ENCODE results near the gene CSPG4. TPM values are rescaled to one million over a fixed set of nuclear protein-coding genes. Genes with fewer than 3 reads are reported as not detected.
"Not testable (repeated sequence)": the region's sequence is repeated elsewhere in the genome, so short reads cannot be mapped to it uniquely, and the experiment has no call there.

CSPG4 gene
- total RNA-seq, 1 experiment from 2014 or later: 0.20 TPM

GRCh38 chr15:75739791-75740190 lies 27.1 kb upstream of the CSPG4 start:
- H3K27me3 ChIP-seq (replicated peaks; ENCODE audit: control insufficient read depth, insufficient read depth, low read length): no peaks in the 10 kb centered on the region
- no TSS peak for BruUV-seq (replicated peaks)
- H3K36me3 ChIP-seq (ENCODE audit: control insufficient read depth, insufficient read depth, low read length): no peaks in the 10 kb centered on the region
- no peaks in the 10 kb centered on the region for H3K9me3 ChIP-seq
- peaks cover 4% of the 10 kb centered on the region for H3K36me3 Mint-ChIP-seq (ENCODE audit: insufficient read depth, unreplicated experiment)
- peak in 1 of 2 experiments; percentile 19 for DNase-seq
- no peak overlapping the region for H3K4me3 ChIP-seq (ENCODE audit: low read depth, low read length)
- H3K4me1 Mint-ChIP-seq (ENCODE audit: low read depth, unreplicated experiment): peaks cover 12% of the 10 kb centered on the region
- ChIA-PET POLR2A (no interaction called here), CTCF (no interaction called here)
- H3K9me3 Mint-ChIP-seq (ENCODE audit: unreplicated experiment): no peaks in the 10 kb centered on the region
- TF ChIP-seq, protein P1, sequence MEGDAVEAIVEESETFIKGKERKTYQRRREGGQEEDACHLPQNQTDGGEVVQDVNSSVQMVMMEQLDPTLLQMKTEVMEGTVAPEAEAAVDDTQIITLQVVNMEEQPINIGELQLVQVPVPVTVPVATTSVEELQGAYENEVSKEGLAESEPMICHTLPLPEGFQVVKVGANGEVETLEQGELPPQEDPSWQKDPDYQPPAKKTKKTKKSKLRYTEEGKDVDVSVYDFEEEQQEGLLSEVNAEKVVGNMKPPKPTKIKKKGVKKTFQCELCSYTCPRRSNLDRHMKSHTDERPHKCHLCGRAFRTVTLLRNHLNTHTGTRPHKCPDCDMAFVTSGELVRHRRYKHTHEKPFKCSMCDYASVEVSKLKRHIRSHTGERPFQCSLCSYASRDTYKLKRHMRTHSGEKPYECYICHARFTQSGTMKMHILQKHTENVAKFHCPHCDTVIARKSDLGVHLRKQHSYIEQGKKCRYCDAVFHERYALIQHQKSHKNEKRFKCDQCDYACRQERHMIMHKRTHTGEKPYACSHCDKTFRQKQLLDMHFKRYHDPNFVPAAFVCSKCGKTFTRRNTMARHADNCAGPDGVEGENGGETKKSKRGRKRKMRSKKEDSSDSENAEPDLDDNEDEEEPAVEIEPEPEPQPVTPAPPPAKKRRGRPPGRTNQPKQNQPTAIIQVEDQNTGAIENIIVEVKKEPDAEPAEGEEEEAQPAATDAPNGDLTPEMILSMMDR (IDR thresholded peaks at IDR 0.05; ENCODE audit: insufficient read depth in 1 of 2, low read depth in 1 of 2, low read length in 1 of 2, severe bottlenecking in 1 of 2, unreplicated experiment in 1 of 2): no peak
- peak overlapping the region; percentile 98 for H3K4me3 Mint-ChIP-seq (ENCODE audit: unreplicated experiment)
- no peaks in the 10 kb centered on the region for H3K27me3 Mint-ChIP-seq (ENCODE audit: insufficient read depth, unreplicated experiment)
- no peak overlapping the region for H3K27ac Mint-ChIP-seq (ENCODE audit: unreplicated experiment)
- no peaks in the 10 kb centered on the region for H3K4me1 ChIP-seq
- intact Hi-C loops (cut with micrococcal nuclease; ENCODE audit: unreplicated experiment): no loop called here

DNA sequence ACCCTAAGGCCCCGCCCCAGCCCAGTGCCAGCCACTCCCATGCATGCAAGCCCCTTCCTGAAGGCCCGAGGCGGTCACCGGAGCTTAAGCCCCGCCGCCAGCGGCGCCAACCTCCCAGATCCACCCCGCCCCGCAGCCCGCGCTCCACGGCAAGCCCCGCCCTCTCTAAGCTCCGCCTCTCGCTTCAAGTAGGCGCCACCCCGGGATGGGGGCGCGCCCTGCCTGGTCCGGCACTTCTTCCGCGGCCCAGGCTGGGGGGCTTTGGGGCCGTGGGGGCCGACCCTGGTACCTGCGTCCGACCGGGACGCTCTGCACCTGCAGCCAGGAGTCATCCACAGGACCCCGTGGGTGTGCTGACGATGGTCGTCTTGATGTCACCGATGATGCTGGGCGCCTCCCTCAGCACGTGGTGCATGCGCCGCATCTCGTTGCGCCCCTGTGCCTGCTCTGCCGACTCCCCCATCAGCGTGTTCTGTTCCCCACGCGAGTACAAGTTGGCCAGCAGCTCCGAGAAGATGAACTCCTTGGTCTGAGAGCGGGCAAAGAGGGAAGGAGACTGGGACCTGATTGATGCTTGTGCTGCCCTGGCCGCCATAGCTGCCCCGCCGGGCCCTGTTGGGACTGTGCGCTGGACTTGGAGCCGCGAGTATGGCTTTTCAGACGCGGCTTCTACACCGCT lies 26.1 kb upstream of the CSPG4 start:
- DNase-seq: peak; percentile 95 to 96
- TF ChIP-seq, protein P1 (IDR thresholded peaks at IDR 0.05; ENCODE audit: insufficient read depth in 1 of 2, low read depth in 1 of 2, low read length in 1 of 2, severe bottlenecking in 1 of 2, unreplicated experiment in 1 of 2): no peak
- H3K36me3 ChIP-seq (ENCODE audit: control insufficient read depth, insufficient read depth, low read length): no peaks in the 10 kb centered on the region
- H3K27me3 ChIP-seq (replicated peaks; ENCODE audit: control insufficient read depth, insufficient read depth, low read length): no peaks in the 10 kb centered on the region
- peak overlapping the region; percentile 88 for H3K4me3 ChIP-seq (ENCODE audit: low read depth, low read length)
- H3K27ac Mint-ChIP-seq (ENCODE audit: unreplicated experiment): peak overlapping the region; percentile 88
- H3K4me1 ChIP-seq: no peaks in the 10 kb centered on the region
- H3K4me3 Mint-ChIP-seq (ENCODE audit: unreplicated experiment): peak overlapping the region; percentile 98
- intact Hi-C loops (cut with micrococcal nuclease; ENCODE audit: unreplicated experiment): loop anchor here (1.0 kb wide), 1 partner anchor 20 kb away; no protein-coding TSS in a partner anchor
- peaks cover 4% of the 10 kb centered on the region for H3K36me3 Mint-ChIP-seq (ENCODE audit: insufficient read depth, unreplicated experiment)
- ChIA-PET POLR2A (interaction anchor here (0.6 to 1.4 kb wide), 6 partner anchors 15 to 285 kb away, joined by 3 to 5 read pairs (median 4); partner anchors contain the start of genes IMP3 and UBE2Q2), CTCF (interaction anchor here (0.6 to 1.5 kb wide), 8 partner anchors 15 to 557 kb away, joined by 3 to 6 read pairs (median 3); partner anchors contain the start of genes C15orf39 and MAN2C1)
- H3K27me3 Mint-ChIP-seq (ENCODE audit: insufficient read depth, unreplicated experiment): no peaks in the 10 kb centered on the region
- H3K4me1 Mint-ChIP-seq (ENCODE audit: low read depth, unreplicated experiment): peaks cover 12% of the 10 kb centered on the region
- no peaks in the 10 kb centered on the region for H3K9me3 ChIP-seq
- no peaks in the 10 kb centered on the region for H3K9me3 Mint-ChIP-seq (ENCODE audit: unreplicated experiment)
- BruUV-seq (replicated peaks): no TSS peak

GRCh38 chr15:75738014-75738646 lies 25.5 kb upstream of the CSPG4 start:
- Mint-ChIP-seq H3K4me3 (ENCODE audit: unreplicated experiment) (peak overlapping the region; percentile 98), H3K27me3 (ENCODE audit: insufficient read depth, unreplicated experiment) (no peaks in the 10 kb centered on the region), H3K27ac (ENCODE audit: unreplicated experiment) (peak overlapping the region; percentile 88), H3K4me1 (ENCODE audit: low read depth, unreplicated experiment) (peaks cover 12% of the 10 kb centered on the region), H3K9me3 (ENCODE audit: unreplicated experiment) (no peaks in the 10 kb centered on the region), H3K36me3 (ENCODE audit: insufficient read depth, unreplicated experiment) (peaks cover 4% of the 10 kb centered on the region)
- DNase-seq: no peak
- no peaks in the 10 kb centered on the region for H3K4me1 ChIP-seq
- TF ChIP-seq, protein P1 (IDR thresholded peaks at IDR 0.05; ENCODE audit: insufficient read depth in 1 of 2, low read depth in 1 of 2, low read length in 1 of 2, severe bottlenecking in 1 of 2, unreplicated experiment in 1 of 2): peak in 1 of 2 experiments; percentile 9
- no peaks in the 10 kb centered on the region for H3K36me3 ChIP-seq (ENCODE audit: control insufficient read depth, insufficient read depth, low read length)
- H3K27me3 ChIP-seq (replicated peaks; ENCODE audit: control insufficient read depth, insufficient read depth, low read length): no peaks in the 10 kb centered on the region
- POLR2A ChIA-PET: interaction anchor here (0.6 to 1.4 kb wide), 6 partner anchors 14 to 284 kb away, joined by 3 to 5 read pairs (median 4); partner anchors contain the start of genes IMP3 and UBE2Q2
- H3K9me3 ChIP-seq: no peaks in the 10 kb centered on the region
- CTCF ChIA-PET: interaction anchor here (0.6 to 1.5 kb wide), 6 partner anchors 14 to 557 kb away, joined by 3 to 6 read pairs (median 3); partner anchors contain the start of gene MAN2C1
- H3K4me3 ChIP-seq (ENCODE audit: low read depth, low read length): peak overlapping the region; percentile 88
- BruUV-seq (replicated peaks): TSS peak; percentile 31
- intact Hi-C loops (cut with micrococcal nuclease; ENCODE audit: unreplicated experiment): loop anchor here (1.0 kb wide), 1 partner anchor 20 kb away; no protein-coding TSS in a partner anchor

DNA sequence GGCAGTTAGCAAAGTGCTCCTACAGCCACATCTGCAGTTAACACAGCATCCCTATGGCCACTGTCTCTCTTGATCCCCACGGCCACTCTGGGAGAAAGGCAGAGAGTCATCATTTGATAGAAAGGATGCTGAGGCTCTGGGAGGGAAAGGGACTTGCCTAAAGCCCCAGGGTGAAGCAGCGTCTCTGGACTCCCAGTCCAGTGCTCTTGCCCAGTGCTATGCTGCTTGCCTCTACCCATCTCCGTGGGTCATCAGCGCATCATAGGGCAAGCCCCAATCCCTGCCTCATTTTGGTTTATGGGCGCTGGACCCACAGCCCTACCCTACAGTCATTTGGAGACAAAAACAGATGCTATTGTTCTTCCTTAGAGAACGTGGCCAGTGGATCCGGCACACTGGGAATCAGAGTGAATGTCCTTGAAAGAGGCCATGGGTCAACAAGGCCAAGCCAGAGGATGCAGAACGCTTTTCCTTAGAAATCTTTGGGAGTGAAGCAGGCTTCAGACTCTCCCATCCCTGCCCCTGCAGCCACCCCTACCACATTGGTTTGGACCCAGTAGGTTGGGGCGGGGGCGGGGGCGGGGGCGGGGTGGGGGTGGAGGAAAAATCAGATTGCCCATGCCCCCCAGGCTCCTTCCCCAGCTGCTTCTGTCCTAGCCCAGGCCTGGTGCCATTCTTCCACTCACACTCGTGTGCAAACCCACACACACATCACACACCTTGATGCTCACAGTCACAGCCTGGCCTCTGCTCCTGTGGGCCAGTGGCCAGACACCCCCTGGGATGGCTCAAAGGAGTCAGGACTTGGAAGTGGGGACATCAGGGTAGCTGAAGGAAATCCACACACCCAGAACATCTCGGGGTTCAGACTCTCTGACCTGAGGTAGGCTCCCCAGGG lies 24.7 kb upstream of the CSPG4 start:
- H3K36me3 ChIP-seq (ENCODE audit: control insufficient read depth, insufficient read depth, low read length); H3K4me1 ChIP-seq; H3K27me3 Mint-ChIP-seq (ENCODE audit: insufficient read depth, unreplicated experiment); H3K27me3 ChIP-seq (replicated peaks; ENCODE audit: control insufficient read depth, insufficient read depth, low read length); POLR2A ChIA-PET; BruUV-seq (replicated peaks); H3K9me3 Mint-ChIP-seq (ENCODE audit: unreplicated experiment); H3K36me3 Mint-ChIP-seq (ENCODE audit: insufficient read depth, unreplicated experiment); H3K9me3 ChIP-seq: not testable (repeated sequence)
- intact Hi-C loops (cut with micrococcal nuclease; ENCODE audit: unreplicated experiment): loop anchor here (1.0 kb wide), 1 partner anchor 21 kb away; no protein-coding TSS in a partner anchor
- CTCF ChIA-PET: interaction anchor here (1.5 kb wide), 1 partner anchor 64 kb away, joined by 4 read pairs; no protein-coding TSS in a partner anchor
- peak overlapping the region; percentile 88 for H3K4me3 ChIP-seq (ENCODE audit: low read depth, low read length)
- Mint-ChIP-seq H3K4me1 (ENCODE audit: low read depth, unreplicated experiment) (peaks cover 12% of the 10 kb centered on the region), H3K4me3 (ENCODE audit: unreplicated experiment) (peak overlapping the region; percentile 98), H3K27ac (ENCODE audit: unreplicated experiment) (peak overlapping the region; percentile 88)
- DNase-seq: peak in 1 of 2 experiments; percentile 23
